GM21528 (cell line): ENCODE results near the gene MPZL3.
A peak's percentile ranks its signal among the peaks of the same experiment; 100 is the strongest.

Experiments used
- ATAC-seq: cut with Tn5 transposase; IDR thresholded peaks from one replicate; pipeline ENCODE4 v1.9.1; 2021; ENCODE audit warnings: mild to moderate bottlenecking, moderate library complexity; ENCODE audit not compliant: unreplicated experiment, low FRiP score

The MPZL3 gene, protein sequence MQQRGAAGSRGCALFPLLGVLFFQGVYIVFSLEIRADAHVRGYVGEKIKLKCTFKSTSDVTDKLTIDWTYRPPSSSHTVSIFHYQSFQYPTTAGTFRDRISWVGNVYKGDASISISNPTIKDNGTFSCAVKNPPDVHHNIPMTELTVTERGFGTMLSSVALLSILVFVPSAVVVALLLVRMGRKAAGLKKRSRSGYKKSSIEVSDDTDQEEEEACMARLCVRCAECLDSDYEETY

DNA sequence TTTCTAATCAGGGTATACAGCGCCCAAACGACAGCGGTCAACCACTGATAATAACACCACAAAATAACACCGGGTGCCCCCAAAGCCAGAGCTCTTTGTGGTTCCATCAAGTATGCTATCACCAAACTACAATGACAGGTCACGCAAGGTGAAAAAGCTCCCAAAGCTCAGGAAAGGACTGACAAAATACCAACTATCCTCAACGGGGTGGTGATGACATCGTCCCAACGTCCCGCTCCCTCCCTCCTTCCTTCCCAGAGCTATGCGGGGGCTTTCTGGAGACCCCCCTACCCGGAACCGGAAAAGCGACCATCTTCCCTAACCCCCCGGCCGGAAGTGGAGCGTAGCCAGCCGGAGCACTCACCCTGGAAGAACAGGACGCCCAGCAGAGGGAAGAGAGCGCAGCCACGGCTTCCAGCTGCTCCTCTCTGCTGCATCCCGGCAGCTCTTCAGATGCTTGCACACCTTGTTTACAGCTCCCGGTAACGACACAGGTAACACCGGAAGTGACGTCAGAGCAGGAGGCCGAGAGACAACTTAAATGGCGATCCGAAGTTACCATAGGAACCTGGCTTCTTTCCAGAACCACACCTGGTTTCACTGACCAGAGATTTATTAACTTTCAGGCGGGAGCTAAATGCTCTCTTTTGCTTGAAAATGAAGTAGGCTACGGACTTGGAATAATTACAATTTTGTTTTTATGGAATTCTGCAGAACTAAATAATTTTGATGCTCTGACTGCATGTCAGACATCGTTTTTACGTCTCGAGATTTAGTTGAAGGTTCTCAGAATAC is at the start of gene MPZL3:
Gene MPZL3, minus strand, starts transcription at position 508 of the 795 bp plus-strand sequence. Its CDS starts 71 bp downstream, at position 437.
- peak; percentile 78 for ATAC-seq

DNA sequence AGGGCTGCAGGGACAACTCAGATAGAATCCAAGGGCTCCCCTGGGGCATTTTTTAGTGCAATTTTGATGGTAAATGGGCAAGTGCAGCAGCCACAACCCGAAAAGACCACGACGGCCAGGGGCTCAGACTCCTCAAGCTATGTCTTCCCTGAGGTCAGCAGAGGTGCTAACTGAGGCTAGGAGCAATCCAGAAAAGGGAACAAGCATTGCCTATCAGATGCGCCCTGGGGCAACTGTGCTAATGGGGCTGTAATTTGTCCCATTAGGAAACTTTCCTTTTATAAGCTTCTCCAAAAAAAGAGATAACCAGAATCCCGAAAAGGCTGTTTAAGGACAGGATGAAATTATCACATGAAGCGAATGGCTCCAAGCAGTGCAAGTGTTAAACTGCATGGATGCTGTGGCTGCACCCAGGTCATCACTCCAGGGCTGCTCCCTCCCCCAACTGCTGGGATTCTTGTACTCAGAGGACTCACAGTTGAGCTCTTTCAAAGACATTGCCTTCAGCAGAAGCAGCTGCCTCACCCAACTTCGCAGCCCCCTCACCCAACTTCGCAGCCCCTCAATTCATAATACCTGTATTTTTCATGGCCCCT is 49.5 kb upstream of the MPZL3 start:
- ATAC-seq, result no peak

DNA sequence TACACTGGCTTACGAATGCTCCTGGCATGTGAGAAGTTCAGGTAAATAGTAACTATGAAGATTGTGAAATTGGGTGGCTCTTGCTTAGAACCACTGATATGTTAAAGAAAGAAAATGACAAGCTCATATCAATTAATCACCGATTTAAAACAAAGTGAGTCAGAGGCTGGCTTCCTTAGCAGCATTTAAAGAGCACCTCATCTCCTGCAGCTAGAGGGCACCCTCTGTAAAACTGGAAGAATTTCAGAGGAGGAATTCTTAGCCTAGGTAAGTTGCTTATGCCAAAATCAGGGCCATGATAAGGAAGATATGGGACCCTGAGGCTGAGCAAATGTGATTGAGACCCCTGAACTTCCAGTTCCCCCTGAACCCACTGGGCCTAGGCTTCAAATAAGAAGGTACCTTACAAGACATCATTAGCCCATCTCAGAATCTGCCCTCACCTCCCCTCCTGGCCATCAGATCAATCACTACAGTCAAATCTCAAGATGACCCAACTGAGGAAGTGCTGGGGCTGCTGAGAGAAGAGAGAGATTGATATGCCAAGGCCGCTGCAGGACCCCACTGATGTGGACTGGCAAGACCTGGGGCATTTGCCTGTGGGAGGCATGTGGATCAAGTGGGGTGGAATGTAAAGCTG is 43.8 kb upstream of the MPZL3 start:
- no peak for ATAC-seq

DNA sequence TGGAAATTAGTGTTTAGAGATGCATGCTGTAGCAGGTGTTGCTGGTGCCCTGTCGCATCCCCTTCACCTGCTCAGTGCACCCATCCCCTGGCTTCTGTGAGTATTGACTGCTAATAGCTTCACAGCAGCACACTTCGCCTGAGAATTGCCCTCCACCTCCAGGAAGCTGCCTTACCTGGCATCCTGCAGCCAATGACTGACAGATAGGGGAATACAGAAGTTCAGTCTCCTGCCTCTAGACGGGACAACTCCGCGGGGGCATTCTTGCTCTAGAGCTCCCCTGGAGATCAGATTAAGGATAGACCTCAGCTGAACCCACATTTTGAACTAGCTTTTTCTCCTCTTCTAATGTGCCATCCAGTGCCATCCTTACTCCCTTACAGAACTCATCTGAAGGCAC is 43.0 kb upstream of the MPZL3 start:
- ATAC-seq, result no peak

DNA sequence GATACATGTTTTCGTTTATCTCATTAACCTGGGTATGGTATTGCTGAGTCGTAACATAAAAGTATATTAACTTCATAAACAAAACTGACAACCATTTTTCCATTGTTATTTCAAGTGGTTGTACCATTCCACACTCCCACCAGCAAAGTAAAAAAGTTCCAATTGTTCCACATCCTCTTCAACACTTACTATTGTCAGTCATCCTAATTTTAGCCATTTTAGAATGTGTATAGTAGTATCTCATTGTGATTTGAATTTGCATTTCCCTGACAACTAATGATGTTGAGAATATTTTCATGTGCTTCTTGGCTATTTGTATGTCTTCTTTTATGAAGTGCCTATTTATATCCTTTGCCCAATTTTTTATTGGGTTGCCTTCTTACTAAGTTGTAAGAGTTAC is 41.9 kb upstream of the MPZL3 start:
- no peak for ATAC-seq

DNA sequence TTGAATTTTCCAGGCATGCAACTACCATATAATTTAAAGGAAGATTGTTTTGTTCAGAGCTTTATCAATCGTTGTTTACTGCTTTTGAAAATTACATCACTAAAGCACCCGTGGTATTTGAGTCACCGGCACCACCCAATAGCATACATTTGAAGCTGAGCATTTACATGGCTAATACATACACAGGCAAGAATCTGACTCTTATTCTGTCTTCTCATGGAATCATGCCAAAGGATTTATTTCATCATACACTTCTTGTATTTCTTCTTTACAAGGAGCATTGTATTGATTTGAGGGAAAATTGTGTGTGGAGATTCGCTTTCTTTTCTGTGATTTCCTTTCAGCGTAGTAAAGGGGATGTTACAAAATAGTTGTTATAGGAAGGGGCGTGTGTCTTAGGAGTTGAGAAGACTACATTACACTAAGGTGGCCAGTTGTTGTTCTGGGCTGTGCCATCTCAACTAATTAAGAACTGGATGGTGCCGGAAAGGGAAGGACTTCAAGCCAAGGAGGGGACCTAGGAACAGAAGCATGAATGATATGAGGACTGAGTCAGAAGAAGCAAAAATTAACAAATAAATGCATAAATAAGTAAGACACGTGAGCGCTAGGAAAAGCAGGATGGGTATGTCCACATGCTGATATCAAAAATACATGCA is 39.4 kb upstream of the MPZL3 start:
- ATAC-seq, result no peak

DNA sequence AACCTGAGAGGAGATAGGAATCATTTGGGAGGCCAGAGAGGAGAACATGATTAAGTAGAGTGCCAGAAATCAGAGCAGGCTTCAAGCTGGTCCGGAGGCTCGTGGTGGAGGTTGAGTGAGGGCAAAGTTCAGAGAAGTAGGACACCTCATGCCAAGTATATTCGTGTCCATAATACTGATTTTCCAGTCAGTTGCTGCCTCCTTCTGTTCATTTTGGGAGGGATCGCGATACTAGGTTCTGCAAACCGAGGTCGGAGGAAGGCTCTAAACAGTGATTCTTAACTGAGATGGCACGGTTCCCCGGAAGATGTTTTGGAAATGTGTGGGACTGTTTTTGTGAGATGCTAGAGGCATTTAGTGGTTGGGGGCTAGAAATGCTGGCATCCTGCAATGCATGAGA is 38.8 kb upstream of the MPZL3 start:
- no peak for ATAC-seq

DNA sequence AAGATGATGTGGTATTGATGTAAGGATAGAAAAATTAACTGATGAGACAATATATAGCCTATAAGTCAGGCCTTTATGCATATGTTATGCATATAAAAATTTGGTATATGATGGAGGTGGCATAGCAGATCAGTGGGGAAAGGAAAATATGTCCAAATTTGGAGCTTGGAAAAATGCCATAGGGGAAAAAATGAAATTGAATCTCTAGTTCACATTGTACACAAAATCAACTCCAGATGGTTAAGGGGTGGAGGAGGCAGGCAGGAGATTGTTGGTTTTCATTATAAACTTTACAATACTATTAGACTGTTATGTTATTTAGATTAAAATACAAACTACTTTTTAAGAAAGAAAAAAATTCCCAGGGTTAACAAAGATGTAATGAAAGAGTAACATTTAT is 37.2 kb upstream of the MPZL3 start:
- ATAC-seq, result no peak

DNA sequence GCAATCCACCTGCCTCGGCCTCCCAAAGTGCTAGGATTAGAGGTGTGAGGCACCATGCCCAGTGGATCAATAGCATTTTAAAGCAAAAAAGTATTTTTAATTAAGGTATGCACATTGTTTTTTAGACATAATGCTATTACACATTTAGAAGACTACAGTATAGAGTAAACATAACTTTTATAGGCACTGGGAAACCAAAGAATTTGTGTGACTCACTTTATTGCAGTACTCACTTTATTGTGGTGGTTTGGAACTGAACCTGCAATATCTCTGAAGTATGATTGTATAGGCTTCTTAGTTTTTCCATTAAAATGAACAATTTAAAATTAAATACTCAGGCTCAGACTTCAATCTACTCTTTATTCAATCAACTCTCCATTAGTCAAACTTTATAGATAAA is 34.8 kb upstream of the MPZL3 start:
- ATAC-seq, result no peak

DNA sequence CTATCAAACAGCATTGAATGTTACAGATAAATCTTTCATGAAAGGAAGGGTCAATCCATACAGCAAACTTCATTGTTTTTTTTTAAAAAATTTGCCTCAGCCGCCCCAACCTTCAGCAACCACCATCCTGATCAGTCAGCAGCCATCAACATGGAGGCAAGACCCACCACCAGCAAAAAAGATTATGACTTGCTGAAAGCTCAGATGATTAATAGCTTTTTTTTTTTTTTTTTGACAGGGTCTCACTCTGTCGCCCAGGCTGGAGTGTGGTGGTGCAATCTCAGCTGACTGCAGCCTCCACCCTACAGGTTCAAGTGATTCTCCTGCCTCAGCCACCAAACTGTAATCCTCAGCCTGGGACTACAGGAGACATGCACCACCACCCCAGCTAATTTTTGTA is 34.4 kb upstream of the MPZL3 start:
- ATAC-seq, result no peak

DNA sequence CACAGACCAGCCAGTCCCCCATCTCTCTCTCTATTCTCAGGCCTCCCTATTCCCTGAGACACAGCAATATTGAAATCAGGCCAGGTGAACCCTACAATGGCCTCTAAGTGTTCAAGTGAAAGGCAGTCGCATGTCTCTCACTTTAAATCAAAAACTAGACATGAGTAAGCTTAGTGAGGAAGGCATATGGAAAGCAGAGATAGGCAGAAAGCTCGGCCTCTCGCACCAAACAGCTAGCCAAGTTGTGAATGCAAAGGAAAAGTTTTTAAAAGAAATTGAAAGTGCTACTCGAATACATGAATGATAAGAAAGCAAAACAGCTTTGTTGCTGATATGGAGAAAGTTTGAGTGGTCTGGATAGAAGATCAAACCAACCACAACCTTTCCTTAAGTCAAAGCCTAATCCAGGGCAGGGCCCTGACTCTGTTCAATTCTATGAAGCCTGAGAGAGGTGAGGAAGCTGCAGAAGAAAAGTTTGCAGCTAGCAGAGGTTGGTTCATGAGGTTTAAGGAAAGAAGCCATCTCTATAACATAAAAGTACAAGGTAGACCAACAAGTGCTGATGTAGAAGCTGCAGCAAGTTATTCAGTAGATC is 31.7 kb upstream of the MPZL3 start:
- ATAC-seq, result no peak

DNA sequence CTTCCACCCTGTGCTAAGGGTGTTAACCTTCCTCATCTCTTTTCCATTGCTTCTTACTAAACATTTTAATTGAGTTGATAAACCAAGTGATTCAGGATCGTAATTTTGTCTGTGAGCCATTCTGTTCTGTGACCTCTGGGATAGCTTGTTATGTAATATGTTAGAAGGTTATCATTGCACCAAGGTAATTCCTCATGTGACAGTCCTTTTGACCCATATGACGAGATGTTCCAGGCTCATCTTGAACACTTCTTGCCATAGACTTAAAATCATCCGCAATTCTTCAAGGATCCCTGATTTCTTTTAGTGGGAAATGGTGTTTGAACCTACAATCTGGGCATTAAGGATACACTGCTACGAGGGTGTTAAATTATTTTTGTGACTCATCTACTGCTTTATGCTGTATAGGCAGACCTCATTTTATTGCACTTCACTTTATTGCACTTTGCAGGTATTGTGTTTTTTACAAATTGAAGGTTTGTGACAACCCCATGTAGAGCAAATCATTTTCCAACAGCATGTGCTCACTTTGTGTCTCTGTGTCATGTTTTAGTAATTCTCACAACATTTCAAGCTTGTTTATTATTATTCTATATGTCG is 31.0 kb upstream of the MPZL3 start:
- ATAC-seq, result no peak

DNA sequence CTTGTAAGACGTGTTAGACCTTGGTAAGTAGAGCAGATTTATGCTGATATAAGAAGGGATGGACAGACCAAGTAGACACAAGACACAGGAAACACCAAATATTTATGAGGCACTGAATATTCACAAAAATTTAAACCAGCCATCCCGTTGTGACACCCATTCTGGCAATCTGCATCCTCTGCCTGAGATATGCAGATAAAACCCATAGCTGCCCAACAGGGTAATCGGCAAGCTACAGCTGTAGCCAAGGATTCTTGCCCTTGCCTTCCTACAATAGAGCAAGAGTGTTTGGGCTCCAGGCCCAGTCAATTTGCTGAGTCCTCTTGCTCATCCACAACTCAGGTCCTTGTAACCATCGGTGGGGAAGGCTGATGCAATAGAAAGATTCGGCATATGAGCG is 30.4 kb upstream of the MPZL3 start:
- no peak for ATAC-seq

DNA sequence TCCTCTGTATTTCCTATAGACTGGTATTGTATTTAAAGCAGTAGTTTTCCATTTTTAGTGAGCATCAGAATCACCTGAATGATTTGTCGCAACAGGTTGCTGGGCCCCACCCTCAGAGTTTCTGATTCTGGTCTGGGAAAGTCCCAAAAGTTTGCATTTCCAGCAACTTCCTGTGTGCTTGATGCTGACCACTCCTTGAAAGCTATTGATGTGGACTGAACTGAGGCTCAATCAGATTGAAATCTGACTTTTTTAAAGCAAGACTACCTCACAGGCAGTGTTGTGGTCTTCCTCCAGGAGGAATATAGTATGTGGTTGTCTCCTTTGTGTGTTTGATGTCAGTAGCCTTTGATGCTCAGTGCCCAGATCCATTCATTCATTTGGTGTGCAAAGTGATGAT is 29.1 kb upstream of the MPZL3 start:
- no peak for ATAC-seq

DNA sequence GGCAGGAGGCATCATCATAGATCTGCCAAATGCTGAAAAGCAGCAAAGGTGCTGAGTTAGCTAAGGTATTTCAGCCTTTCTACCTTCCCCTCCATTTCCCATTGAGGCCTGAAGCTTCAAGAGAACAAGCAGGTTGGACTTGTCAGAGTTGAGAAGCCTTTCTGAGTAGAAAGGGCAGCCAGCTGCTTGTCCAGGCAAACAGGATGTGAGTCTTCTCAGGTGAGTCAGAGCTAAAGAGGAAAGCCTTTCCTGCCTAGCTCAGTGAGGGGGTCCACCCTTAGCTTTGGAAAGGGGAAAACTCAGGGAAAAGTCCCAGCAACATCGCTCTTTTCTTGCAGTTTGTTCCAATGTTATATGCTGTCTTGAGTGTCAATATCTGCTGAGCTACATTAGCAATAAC is 25.1 kb upstream of the MPZL3 start:
- no peak for ATAC-seq

DNA sequence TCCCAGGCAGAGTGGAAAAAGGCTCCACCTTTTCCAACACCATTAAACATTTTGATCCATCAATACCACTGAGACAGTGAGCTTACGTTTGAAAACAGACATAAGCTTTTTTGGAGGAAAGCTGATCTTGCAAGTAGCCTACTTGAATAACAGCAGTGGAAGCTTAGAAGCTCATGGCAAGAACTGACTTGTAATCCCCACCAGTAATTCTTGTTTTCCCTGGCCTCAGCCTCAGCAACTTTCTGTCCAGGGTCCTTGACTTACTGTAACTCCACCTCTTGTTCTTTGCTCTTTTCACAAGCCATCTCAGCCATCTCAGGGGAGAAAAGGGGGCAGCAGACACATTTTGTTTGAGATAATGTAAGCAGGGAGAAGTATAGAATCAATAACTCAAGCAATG is 24.3 kb upstream of the MPZL3 start:
- ATAC-seq, result no peak

DNA sequence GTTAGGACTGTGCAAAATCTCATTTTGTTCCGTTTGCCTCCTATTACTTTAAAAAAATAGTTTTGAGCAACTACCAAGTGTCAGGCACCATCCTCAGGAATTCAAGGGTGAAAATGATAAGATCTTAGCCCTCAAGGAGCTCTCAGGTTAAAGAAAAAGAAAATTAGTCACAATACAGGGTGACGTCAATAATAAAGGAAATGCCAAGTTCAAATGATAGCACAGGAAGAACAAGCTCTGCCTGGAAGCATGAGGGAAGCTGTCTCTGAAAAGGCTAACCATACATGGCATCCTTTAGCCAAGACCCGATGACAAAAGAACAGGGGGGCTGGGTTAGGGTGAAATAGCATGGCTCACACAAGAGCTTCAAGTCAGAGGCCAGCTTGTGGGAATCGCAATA is 23.0 kb upstream of the MPZL3 start:
- ATAC-seq, result no peak

DNA sequence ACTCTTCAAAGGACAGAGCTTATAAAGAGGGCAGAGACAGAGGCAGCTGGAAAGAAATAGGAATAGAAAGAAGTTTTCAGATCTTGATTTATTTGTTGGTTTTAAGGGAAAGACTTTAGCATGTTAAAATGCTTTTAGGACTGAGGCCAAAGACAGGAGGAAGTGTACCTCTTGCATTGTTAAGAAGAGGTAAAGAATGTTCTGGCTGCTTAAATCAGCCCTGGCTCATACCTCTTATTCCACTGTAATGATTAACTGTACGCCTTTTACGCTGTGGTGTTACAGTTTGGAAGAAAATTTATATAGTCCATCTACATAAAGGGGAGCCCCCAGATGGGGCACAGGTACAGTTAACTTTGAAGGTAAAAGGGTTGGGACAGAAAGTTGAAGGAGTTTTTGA is 22.0 kb upstream of the MPZL3 start:
- ATAC-seq, result no peak

DNA sequence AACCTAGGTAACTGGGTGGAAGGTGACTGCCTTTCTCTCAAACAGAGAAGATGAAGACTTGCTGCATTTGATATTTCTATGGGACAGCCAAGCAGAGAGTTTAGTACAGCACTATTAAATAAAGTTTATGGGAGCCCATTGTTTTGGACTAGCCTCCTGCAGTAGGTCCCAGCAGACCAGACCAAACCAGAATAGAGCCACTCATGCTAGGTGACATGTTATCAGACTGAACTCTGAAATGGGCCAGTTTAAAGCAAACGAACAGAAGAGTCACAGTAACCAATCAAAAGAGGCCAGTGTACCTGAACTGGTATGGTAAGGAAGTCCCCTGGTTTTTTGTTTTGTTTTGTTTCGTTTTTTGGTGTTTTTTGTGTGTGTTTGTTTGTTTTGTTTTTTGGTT is 19.8 kb upstream of the MPZL3 start:
- ATAC-seq, result no peak

DNA sequence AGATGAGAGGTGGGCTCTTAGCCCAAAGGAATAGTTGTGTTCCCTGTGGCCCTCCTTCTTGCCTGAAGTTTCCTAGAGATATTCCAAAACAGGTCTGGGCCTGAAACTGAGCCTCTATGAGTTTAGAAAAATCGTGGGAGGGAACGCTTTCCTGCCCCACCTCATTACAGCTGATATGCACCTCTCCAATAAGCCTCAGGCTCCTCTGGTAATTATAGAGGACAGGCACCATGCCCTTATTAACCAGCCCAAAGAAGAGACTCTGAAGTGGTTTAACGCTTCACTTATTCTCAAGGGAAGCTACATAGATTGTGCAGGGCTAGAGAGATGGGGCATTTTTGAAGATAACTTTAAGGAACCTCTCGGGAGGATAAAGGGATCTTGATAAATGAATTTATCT is 15.3 kb upstream of the MPZL3 start:
- ATAC-seq, result no peak
